HCT116 (cell line): Measurements from ENCODE around the gene TRIM62. TPM values are rescaled to one million over a fixed set of nuclear protein-coding genes. Genes with fewer than 3 reads are reported as not detected.

Experiments used
- ATAC-seq: fragments of 200-7000 bp; cut with Tn5 transposase; 2 replicates; pipeline ENCODE4 v1.9.1; 2020; ENCODE audit warnings: mild to moderate bottlenecking, moderate library complexity
- BruUV-seq: library from RNA; stranded (reverse); fragments of 400-500 nt; replicated peaks from 2 replicates; lab custom pipeline; 2021; lab: Mats Ljungman, UMichigan
- CTCF ChIA-PET: fragments of 300-600 bp; sonication (Branson Sonifier 250); formaldehyde crosslinking; loops from one replicate; lab custom pipeline; 2021; ENCODE audit warnings: antibody characterized with exemption; lab: Charles Lee
- POLR2A ChIA-PET: fragments of 300-600, 350-600 bp; sonication (Branson Sonifier 250); formaldehyde crosslinking; loops from one replicate; lab custom pipeline; 2021; ENCODE audit warnings: antibody characterized with exemption; lab: Charles Lee
- RAD21 ChIA-PET, 2 experiments: fragments of 300-600 bp; sonication (Branson Sonifier 250); formaldehyde crosslinking; loops; one replicate each; lab custom pipeline; 2023; ENCODE audit warnings: low total read pairs in 2 of 2; ENCODE audit not compliant: uncharacterized antibody in 2 of 2, unreplicated experiment in 2 of 2, low non-redundant PET in 1 of 2; lab: Charles Lee
- DNase-seq: peaks from one replicate; pipeline ENCODE4 v3.0.0-alpha.2; 2010; ENCODE audit warnings: low read depth, low spot score
- H2AFZ ChIP-seq: fragments of 200-600 bp; shearing (Covaris generic), sonication (generic); 2 replicates; pipeline ENCODE4 v1.6.1; 2017; ENCODE audit warnings: low read depth, mixed run types, mixed read lengths, antibody characterized with exemption, low read length; ENCODE audit not compliant: poor library complexity, severe bottlenecking
- H3K27ac ChIP-seq: 2 replicates; pipeline ENCODE4 v1.5.1; 2012; ENCODE audit warnings: low read depth, low read length
- H3K27me3 ChIP-seq: fragments of 200-600 bp; sonication (generic); 2 replicates; pipeline ENCODE4 v1.6.1; 2016; ENCODE audit warnings: mixed run types, low read length, mixed read lengths; ENCODE audit not compliant: insufficient read depth
- H3K36me3 ChIP-seq, 2 experiments: fragments of 200-500 bp in 1 of 2; fragments of 200-600 bp in 1 of 2; sonication (Bioruptor generic) in 1 of 2; sonication (generic) in 1 of 2; 2 replicates each; pipeline versions ENCODE4 v1.5.1 to v1.6.1; 2014 to 2016; ENCODE audit warnings: low read length in 2 of 2, inconsistent platforms in 1 of 2, mixed read lengths in 1 of 2, mixed run types in 1 of 2; ENCODE audit not compliant: insufficient read depth in 2 of 2, control insufficient read depth in 1 of 2
- H3K4me1 ChIP-seq, 2 experiments: fragments of 200-600 bp in 1 of 2; sonication (generic) in 1 of 2; 2 replicates each; pipeline versions ENCODE4 v1.5.1 to v1.6.1; 2012 to 2017; ENCODE audit warnings: low read length in 2 of 2, inconsistent platforms in 1 of 2, mild to moderate bottlenecking in 1 of 2, mixed read lengths in 1 of 2, mixed run types in 1 of 2, moderate library complexity in 1 of 2; ENCODE audit not compliant: insufficient read depth in 2 of 2, control insufficient read depth in 1 of 2
- H3K4me2 ChIP-seq: fragments of 200-600 bp; sonication (generic); 2 replicates; pipeline ENCODE4 v1.6.1; 2017; ENCODE audit warnings: mixed run types, low read length, mixed read lengths
- H3K4me3 ChIP-seq, 2 experiments: fragments of 200-600 bp in 1 of 2; sonication (generic) in 1 of 2; replicated peaks in 1 of 2; 2 replicates each; pipeline ENCODE4 v1.5.1; 2011 to 2016; ENCODE audit warnings: low read length in 2 of 2, control low read depth in 1 of 2, low read depth in 1 of 2, mild to moderate bottlenecking in 1 of 2, mixed read lengths in 1 of 2, mixed run types in 1 of 2
- H3K79me2 ChIP-seq: fragments of 200-600 bp; sonication (generic); 2 replicates; pipeline ENCODE4 v1.6.1; 2017; ENCODE audit warnings: mild to moderate bottlenecking, mixed run types, low read length, moderate library complexity, mixed read lengths; ENCODE audit not compliant: insufficient read depth
- H3K9ac ChIP-seq: fragments of 200-600 bp; sonication (generic); 2 replicates; pipeline ENCODE4 v1.6.1; 2016; ENCODE audit warnings: low read length, mixed read lengths
- H3K9me2 ChIP-seq: fragments of 200-600 bp; sonication (generic), shearing (Covaris generic); 2 replicates; pipeline ENCODE4 v1.6.1; 2017; ENCODE audit warnings: mixed run types, mild to moderate bottlenecking, moderate library complexity; ENCODE audit not compliant: insufficient read depth
- H3K9me3 ChIP-seq, 2 experiments: fragments of 200-500 bp in 1 of 2; fragments of 200-600 bp in 1 of 2; sonication (Bioruptor generic) in 1 of 2; sonication (generic) in 1 of 2; 2 replicates each; pipeline ENCODE4 v1.6.1; 2014 to 2017; ENCODE audit warnings: low read length in 2 of 2, mixed read lengths in 2 of 2, inconsistent platforms in 1 of 2, low read depth in 1 of 2, mild to moderate bottlenecking in 1 of 2, mixed run types in 1 of 2, moderate library complexity in 1 of 2; ENCODE audit not compliant: control insufficient read depth in 1 of 2, insufficient read depth in 1 of 2
- H4K20me1 ChIP-seq: fragments of 200-600 bp; sonication (generic), shearing (Covaris generic); 2 replicates; pipeline ENCODE4 v1.6.1; 2017; ENCODE audit warnings: mixed run types, mild to moderate bottlenecking, moderate library complexity; ENCODE audit not compliant: insufficient read depth
- ATF3 ChIP-seq: IDR thresholded peaks from 2 replicates; pipeline ENCODE4 v1.6.1; 2012
- CBX3 ChIP-seq: IDR thresholded peaks from 2 replicates; pipeline ENCODE4 v1.6.1; 2012; ENCODE audit warnings: low read depth
- CEBPB ChIP-seq: IDR thresholded peaks from 2 replicates; pipeline ENCODE4 v1.6.1; 2012; ENCODE audit warnings: low read depth
- CTCF ChIP-seq, 3 experiments: fragments of 200-600 bp in 1 of 3; sonication (generic) in 1 of 3; IDR thresholded peaks in 2 of 3; conservative IDR thresholded peaks in 1 of 3; 2 replicates each; pipeline ENCODE4 v1.5.1; 2012 to 2017; ENCODE audit warnings: low read depth in 2 of 3, low read length in 2 of 3, antibody characterized with exemption in 1 of 3, borderline replicate concordance in 1 of 3, control low read depth in 1 of 3, mild to moderate bottlenecking in 1 of 3, mixed read lengths in 1 of 3, mixed run types in 1 of 3, moderate library complexity in 1 of 3; ENCODE audit not compliant: insufficient read depth in 1 of 3
- ELF1 ChIP-seq: IDR thresholded peaks from 2 replicates; pipeline ENCODE4 v1.6.1; 2012; ENCODE audit warnings: low read depth, borderline replicate concordance
- EZH2 ChIP-seq: fragments of 200-600 bp; sonication (generic); IDR thresholded peaks from 2 replicates; pipeline ENCODE4 v1.6.1; 2017; ENCODE audit warnings: antibody characterized with exemption, mixed run types
- EZH2phosphoT487 ChIP-seq: fragments of 200-600 bp; IDR thresholded peaks from 2 replicates; pipeline ENCODE4 v1.6.1; 2018; ENCODE audit warnings: antibody characterized with exemption, borderline replicate concordance
- FOSL1 ChIP-seq: IDR thresholded peaks from 2 replicates; pipeline ENCODE4 v1.6.1; 2012; ENCODE audit warnings: low read depth
- MAX ChIP-seq: IDR thresholded peaks from 2 replicates; pipeline ENCODE4 v1.6.1; 2012
- POLR2A ChIP-seq: IDR thresholded peaks from 2 replicates; pipeline ENCODE4 v1.7.0; 2011; ENCODE audit warnings: borderline replicate concordance; ENCODE audit not compliant: insufficient read depth, insufficient read length; ENCODE audit errors: extremely low read depth
- POLR2AphosphoS5 ChIP-seq: IDR thresholded peaks from 2 replicates; pipeline ENCODE4 v1.6.1; 2011; ENCODE audit warnings: mild to moderate bottlenecking, low read depth, low read length, moderate library complexity
- RAD21 ChIP-seq: IDR thresholded peaks from 2 replicates; pipeline ENCODE4 v1.6.1; 2012; ENCODE audit warnings: low read depth, mild to moderate bottlenecking
- SRF ChIP-seq: IDR thresholded peaks from 2 replicates; pipeline ENCODE4 v1.6.1; 2012; ENCODE audit warnings: low read depth
- TCF7L2 ChIP-seq: IDR thresholded peaks from 2 replicates; pipeline ENCODE4 v1.7.0; 2011; ENCODE audit warnings: borderline replicate concordance, inconsistent platforms; ENCODE audit not compliant: insufficient read depth, insufficient read length; ENCODE audit errors: extremely low read depth
- YY1 ChIP-seq: IDR thresholded peaks from 2 replicates; pipeline ENCODE4 v1.6.1; 2011; ENCODE audit warnings: low read length, low read depth, moderate library complexity, mild to moderate bottlenecking; ENCODE audit not compliant: insufficient replicate concordance; ENCODE audit errors: extremely low read depth
- ZFX ChIP-seq: fragments of 450-650 bp; IDR thresholded peaks from 2 replicates; pipeline ENCODE4 v1.6.1; 2017
- intact Hi-C: fragments of 100-400 bp; cut with micrococcal nuclease; formaldehyde crosslinking; loops from 2 replicates; pipeline ENCODE4 v1.10.0; 2022
- total RNA-seq: library from RNA; stranded (reverse); gene quantifications from one replicate; pipeline ENCODE4 v1.2.1, GENCODE V29; 2021; ENCODE audit not compliant: unreplicated experiment

TRIM62 gene
- total RNA-seq, 1 experiment from 2014 or later = 6.5 TPM

- POLR2A ChIA-PET = no interaction called here
- Histone ChIP-seq H3K9me2 (no peaks in the 10 kb centered on the region), H4K20me1 (no peaks in the 10 kb centered on the region), H3K9ac (no peak overlapping the region), H3K4me1 (no peaks in the 10 kb centered on the region; a peak in 1 of 4 replicates), H3K27ac (no peak overlapping the region), H3K27me3 (no peaks in the 10 kb centered on the region), H3K4me3 (no peak overlapping the region), H2AFZ (no peak overlapping the region), H3K4me2 (no peak overlapping the region), H3K79me2 (no peaks in the 10 kb centered on the region), H3K36me3 (no peaks in the 10 kb centered on the region), H3K9me3 (no peaks in the 10 kb centered on the region)
- intact Hi-C loops = no loop called here
- RAD21 ChIA-PET = no interaction called here
- DNase-seq (no peak), ATAC-seq (no peak)
- BruUV-seq = no TSS peak
- CTCF ChIA-PET = no interaction called here
- TF ChIP-seq ELF1 (no peak), MAX (no peak)
These were observed 22.3 kb downstream of the TRIM62 start for GRCh38 chr1:33159577-33159976.

- no TSS peak for BruUV-seq
- no peaks in the 10 kb centered on the region for H3K9me2 ChIP-seq
- H2AFZ ChIP-seq = no peak overlapping the region
- no peaks in the 10 kb centered on the region for H4K20me1 ChIP-seq
- DNase-seq = no peak
- H3K36me3 ChIP-seq = no peaks in the 10 kb centered on the region
- ChIA-PET RAD21 (no interaction called here), POLR2A (no interaction called here)
- TF ChIP-seq RAD21 (no peak), FOSL1 (no peak), ZFX (no peak), EZH2 (no peak), CTCF (IDR thresholded peaks at IDR 0.05 in 2 of 3, conservative IDR thresholded peaks at IDR 0.05 in 1 of 3; ENCODE audit: borderline replicate concordance in 1 of 3, insufficient read depth in 1 of 3, low read depth in 2 of 3, low read length in 2 of 3) (no peak), CEBPB (no peak), POLR2A (no peak), CBX3 (no peak), SRF (no peak), MAX (no peak), POLR2AphosphoS5 (no peak), ATF3 (no peak), TCF7L2 (no peak), YY1 (no peak), EZH2phosphoT487 (no peak), ELF1 (no peak)
- TF ChIP-seq, all 23 proteins: peak for 0
- ATAC-seq = no peak
- Histone ChIP-seq H3K27ac (no peak overlapping the region), H3K9ac (no peak overlapping the region), H3K9me3 (no peaks in the 10 kb centered on the region), H3K27me3 (no peaks in the 10 kb centered on the region), H3K4me2 (no peak overlapping the region), H3K4me1 (no peaks in the 10 kb centered on the region; a peak in 1 of 4 replicates), H3K79me2 (no peaks in the 10 kb centered on the region), H3K4me3 (no peak overlapping the region)
- intact Hi-C loops = no loop called here
- CTCF ChIA-PET = no interaction called here
These were observed 23.5 kb downstream of the TRIM62 start for GRCh38 chr1:33158366-33158765.
